ENCODE data around the gene TJP3.
"Not testable (repeated sequence)": the region's sequence is repeated elsewhere in the genome, so short reads cannot be mapped to it uniquely, and the experiment has no call there.

TJP3 gene

DNA sequence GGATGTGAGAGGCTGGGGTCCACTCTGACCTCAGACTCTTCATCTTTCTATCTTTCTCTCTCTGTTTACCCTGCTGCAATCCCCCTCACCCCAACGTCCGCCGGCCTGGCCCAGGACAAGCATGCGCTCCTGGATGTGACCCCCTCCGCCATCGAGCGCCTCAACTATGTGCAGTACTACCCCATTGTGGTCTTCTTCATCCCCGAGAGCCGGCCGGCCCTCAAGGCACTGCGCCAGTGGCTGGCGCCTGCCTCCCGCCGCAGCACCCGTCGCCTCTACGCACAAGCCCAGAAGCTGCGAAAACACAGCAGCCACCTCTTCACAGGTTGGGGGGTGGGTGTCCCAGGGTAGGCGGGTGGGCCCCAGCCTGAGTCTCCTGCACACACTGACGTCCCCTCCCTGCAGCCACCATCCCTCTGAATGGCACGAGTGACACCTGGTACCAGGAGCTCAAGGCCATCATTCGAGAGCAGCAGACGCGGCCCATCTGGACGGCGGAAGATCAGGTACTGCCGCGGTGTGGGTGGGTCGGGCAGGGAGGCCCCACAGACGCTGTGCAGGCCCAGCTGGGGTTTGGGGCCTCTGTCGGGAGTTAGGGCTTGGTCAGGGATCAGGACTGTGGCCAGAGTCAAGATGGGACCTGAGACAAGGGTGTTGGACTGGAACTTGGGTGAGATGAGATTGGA lies 38.3 kb downstream of the TJP3 start:
- DNase-seq = no peak

DNA sequence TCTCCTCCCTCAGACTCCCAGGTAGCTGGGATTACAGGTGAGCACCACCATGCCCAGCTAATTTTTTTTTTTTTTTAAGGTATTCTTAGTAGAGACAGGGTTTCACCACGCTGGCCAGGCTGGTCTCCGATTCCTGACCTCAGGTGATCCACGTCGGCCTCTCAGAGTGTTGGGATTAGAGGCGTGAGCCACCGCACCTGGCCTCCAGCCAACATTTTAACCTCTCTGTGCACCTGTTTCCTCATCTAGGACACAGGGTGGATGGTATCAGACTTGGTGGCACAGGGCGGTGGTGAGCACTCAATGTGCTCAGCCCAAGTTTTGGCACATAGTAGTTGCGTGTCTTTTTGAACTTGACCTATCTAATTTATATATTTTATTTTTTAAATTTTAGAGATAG lies 40.8 kb downstream of the TJP3 start:
- no peak for DNase-seq

DNA sequence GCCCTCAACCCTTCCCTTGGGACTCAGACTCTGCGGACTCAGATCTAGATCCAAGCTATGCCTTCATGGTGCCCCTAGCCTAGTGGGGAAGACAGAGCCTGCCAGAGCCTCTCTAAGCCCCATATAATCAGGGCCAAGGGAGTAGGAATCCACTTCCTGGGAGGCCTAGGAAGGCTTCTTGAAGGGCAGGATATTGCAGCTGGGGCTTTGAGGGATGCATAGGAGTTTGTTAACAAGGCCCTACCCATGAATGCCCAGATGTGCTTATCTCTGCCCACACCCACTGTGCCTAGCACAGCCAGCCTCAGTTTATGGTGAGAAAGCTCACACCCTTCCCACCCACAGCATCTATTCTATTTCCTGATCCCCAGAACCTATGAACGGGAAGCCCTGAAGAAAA lies 42.0 kb downstream of the TJP3 start:
- no peak for DNase-seq

DNA sequence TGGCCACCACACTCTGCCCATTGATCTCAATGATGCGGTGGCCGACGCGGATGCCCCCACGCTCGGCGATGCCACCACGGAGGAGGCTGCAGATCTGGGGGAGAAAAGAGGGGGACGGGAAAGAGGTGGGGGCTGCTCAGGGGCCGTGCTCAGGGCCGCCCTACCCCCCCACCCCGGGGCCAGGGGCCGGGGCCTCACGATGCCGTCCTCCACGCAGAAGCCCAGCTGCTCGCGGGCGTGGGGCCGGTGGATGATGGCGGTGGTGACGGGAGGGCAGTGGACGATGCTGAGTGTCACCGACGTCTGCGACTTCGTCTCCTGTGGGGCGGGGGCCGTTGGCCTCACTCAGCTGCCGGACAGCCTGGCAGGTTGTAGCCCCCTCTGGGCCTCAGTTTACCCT lies 43.1 kb downstream of the TJP3 start:
- no peak for DNase-seq

DNA sequence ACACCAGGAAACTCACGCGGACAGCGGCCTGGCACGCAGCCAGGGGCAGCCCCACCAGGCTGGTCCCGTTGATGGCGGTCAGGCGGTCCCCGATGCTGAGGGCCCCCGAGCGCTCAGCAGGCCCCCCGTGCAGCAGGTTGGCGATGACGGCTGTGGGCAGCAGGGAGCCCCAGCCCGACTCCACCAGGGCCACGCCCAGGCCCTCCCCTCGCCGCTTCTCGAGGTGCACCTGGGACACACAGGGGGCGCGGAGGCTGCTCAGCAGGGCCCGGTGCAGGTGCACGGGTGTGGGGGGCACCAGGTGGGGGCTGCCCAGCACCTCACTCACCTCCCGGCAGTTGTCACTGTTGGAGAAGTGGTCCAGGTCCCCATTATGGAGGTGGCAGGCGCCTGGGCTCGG lies 44.3 kb downstream of the TJP3 start:
- DNase-seq = no peak

DNA sequence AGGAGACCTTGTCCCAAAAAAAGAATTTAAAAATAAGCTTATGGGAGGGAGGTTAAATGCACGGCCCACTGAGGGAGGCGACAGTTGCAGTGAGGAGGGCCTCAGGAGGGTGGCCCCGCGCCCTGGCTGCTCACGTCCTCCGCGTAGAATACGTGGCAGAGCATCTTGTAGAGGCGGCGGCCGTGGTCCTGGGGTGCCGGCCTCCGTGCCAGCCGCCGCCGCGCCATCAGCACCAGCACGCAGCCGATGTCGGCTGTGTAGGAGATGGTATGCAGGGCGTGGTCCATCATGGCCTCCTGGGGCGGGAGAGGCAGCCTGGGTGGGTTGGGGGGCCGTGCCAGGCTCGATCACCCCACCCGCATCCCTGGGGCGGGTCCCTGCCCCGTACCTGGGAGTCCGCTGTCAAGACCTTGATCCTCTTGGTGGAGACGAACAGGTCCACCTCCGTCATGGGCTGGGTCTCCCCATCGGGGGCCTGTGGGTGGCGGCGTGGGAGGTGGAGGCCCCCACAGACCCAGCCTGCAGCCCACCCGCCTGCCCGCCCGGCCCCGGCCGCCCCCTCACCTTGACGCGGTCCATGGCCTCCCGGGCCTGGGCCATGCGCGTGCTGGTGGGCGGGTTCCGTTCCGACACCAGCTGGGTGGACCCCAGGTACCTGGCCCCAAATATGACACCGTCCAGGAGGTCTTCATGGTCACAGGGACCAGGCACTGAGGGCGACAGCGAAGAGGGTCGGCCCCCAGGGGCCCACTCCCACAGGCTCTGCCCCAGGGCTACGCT lies 45.6 kb downstream of the TJP3 start:
- DNase-seq = no peak

DNA sequence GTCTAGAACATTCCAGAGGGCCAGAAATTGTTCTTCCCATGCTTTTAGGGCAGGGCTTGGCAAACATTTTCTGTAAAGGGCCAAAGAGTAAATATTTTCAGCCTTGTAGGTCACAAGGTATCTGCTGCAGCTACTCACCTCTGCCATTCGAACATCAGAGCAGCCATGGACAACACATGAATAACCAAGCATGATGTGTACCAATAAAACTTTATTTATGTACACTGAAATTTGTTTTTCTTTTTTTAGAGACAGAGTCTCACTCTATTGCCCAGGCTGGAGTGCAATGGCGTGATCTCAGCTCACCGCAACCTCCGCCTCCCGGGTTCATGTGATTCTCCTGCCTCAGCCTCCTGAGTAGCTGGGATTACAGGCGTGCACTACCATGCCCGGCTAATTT lies 49.5 kb downstream of the TJP3 start:
- not testable (repeated sequence) for DNase-seq

DNA sequence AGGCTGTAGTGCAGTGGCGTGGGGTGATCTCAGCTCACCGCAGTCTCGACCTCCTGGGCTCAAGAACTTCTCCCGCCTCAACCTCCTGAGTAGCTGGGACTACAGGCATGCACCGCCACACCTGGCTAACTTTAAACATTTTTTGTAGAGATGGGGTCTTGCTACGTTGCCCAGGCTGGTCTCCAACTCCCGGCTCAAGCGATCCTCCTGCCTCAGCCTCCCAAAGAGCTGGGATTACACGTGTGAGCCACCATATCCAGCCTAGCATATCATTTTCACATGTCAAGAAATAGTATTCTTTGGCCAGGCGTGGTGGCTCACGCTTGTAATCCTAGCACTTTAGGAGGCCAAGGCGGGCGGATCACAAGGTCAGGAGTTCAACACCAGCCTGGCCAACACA lies 50.1 kb downstream of the TJP3 start:
- DNase-seq = not testable (repeated sequence)

DNA sequence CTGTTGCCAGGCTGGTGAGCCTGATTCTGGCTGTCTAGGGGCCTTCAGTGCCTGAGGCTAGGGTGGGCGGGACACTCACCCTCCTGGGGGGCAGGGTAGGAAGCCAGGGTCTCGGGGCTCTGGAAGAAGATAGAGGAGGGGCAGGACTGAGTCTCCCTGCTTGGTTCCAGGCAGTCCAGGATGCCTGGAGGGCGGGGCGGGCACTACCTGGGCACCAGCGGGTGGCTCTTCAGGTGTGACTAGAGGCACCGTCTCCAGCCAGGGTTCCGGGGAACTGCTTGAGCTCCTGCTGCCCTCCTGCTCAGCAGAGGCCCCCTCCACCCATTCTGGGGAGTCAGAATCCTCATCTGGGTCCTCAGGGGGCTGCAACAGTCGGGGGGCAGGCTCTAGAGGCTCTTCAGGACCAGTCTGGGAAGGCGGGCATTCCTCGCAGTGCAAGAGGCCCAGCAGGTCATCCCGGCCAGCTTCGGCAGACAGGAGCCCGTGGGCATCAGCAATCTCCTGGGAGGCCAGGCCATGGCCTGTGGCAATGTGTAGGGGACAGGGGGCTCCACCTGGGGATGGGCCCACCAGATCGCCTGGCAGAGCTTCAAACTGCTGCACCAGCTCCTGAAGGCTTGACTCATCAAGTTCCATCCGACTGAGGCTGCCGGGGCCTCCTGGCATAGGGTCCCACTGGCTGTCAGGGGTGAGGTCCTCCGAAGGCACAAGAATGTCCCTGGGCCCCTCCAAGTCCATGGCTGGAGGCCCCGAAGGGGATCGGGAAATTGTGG lies 51.5 kb downstream of the TJP3 start:
- DNase-seq = no peak

DNA sequence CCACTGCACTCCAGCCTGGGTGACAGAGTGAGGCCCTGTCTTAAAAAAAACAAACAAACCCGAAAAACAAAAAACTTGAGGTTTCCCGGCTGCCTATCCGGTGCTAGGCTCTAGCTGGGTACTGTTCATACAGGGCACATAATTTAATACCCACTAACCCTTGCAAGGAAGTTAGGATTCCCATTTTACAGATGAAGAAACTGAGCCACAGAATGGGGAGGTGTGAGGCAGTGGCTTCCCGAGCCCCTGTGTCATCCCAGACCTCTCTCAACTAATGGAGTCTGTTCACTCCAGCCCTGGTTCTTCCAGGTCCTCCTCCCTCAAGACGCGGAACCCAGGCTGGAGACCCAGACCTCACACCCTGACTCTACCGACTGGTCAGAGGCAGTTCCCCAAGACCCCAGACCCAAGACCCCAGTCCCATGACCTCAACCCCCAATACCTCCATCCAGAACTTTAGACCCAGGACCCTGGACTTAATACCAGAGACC lies 52.7 kb downstream of the TJP3 start:
- peak; percentile 18 for DNase-seq

DNA sequence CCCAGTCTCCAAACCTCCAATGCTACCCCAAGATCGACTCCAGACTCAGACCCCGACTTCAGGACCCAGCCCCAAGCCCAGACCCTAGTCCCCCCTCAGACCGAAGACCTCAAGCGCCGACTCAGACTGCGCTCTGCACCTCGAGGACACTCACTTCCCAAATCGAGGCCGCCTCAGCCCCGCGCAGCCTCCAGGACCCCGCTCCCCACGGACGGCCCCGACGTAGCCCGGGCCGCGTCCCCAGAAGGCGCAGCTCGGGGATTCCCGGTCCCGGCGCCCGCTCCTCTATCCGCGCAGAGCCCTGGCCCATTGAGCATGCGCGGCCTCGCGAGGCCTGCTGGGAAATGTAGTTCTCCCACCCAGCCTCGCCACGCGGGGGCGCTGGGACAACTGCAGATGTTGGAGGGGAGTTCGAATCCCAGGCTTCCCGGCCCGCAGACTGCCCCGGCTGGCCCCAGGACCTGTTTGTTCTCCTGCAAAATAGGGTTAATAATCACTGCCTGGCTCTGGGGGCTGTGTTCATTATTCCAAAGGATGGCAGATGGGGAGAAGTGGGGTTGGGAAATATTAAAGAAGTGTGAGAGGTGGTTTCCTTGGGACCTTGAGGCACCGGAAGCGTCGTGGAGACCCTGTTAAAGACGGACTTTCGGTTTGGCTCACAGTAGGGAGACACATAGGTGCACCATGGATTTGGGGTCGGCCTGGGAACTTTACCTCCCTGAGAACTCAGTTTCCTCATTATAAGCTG lies 53.4 kb downstream of the TJP3 start, which contains the start of gene APBA3:
Gene APBA3, minus strand, starts transcription at position 311 of the 748 bp plus-strand sequence. CDS start 1,428 bp downstream, outside the sequence.
- DNase-seq = peak; percentile 89

DNA sequence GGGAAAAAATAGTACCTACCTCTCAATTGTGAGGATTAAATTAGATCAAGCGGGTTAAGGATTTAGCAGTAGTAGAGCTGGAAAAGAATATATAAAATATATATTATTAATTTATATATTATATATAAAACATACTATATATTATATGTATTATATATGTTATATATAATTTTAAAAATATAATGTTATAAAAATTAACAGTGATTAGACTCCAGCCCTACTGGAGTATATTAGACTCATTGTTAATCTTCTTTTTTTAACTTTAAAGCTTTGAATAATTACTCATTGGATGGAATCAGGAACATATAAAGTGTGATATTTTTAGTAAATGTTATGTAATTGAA lies 53.9 kb downstream of the TJP3 start:
- no peak for DNase-seq

DNA sequence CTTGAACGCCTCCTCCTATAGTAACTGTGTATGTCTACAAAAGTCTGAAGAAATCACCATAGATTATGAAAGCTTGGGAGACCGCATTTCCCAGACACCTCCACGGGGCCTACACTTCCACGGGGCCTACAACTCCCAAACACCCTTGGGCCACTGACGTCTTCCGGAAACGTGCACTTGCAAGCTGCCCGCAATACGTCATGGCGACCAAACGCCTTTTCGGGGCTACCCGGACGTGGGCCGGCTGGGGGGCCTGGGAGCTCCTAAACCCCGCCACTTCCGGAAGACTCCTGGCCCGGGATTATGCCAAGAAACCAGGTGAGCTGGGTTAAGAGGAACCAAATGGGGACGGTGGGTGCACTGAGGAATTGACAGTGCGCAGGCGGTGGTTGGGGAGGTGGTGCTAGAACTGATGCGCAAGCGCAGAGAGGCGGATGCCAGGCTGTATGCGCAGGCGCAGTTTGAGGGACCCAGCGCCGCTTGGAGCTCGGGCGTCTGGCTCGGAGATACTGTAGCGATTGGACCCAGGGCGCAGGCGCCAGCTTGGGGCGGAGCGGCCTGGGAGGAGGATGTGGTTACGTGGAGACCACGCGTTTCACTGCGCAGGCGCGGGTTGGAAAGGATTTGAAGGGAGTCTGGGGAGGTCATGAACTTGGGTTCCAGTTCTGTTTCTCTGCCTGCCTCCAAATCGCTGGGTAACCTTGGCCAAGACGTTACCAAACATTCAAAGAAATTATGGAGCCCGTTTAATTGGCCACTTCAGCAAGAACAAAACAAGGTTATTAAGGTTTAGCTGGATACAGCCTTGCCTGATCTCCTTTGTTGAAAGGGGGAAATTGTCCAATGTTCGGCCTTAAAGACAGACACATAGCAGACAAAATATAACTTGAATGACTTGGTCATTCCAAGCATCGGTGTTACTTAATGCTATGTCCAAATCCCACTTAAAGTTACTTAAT lies 54.6 kb downstream of the TJP3 start, which contains the start of gene MRPL54:
Gene MRPL54, plus strand, starts transcription at position 182 of the 959 bp plus-strand sequence. Its CDS starts 19 bp downstream, at position 201.
- peak; percentile 99 for DNase-seq

DNA sequence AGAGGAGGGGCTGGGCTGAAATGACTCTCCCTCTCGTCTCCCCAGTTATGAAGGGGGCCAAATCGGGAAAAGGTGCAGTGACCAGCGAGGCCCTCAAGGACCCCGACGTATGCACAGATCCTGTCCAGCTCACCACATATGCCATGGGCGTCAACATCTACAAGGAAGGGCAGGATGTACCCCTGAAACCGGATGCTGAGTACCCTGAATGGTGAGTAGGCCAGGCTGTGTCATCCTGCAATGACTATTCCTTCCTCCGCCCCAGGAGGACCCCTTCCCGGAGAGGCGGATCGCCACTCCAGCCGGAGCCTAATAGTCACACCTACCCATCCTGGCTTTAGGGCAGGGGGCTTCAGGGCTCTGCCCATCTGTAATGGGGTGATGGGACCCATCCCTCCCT lies 56.9 kb downstream of the TJP3 start:
- DNase-seq = no peak

DNA sequence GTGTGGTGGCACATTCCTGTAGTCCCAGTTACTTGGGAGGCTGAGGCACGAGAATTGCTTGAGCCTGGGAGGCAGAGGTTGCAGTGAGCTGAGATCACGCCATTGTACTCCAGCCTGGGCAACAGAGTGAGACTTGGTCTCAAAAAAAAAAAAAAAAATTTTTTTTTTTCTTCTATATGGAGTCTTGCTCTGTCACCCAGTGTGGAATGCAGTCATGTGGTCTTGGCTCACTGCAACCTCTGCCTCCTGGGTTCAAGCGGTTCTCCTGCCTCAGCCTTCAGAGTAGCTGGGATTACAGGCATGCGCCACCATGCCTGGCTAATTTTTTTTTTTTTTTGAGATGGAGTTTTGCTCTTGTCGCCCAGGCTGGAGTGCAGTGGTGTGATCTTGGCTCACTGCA lies 57.6 kb downstream of the TJP3 start:
- DNase-seq = peak; percentile 40

DNA sequence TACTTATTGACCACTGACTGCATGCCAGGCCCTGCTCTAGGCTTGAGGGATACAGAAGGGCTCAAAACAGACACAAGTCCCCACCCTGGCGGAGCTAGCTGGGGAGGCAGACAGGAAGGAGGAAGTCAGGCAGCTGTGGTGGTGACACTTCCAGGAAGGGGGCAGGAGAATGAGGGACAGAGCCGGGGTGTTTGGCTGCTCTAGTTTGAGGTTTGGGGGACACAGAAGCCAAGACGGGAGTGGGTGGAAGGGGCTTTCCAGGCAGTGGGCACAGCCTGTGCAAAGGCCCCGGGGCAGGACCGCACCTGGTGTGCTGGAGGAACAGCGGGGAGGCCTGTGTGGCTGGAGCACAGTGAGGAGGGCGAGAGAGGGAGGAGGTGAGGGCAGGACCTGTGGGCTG lies 58.3 kb downstream of the TJP3 start:
- no peak for DNase-seq

DNA sequence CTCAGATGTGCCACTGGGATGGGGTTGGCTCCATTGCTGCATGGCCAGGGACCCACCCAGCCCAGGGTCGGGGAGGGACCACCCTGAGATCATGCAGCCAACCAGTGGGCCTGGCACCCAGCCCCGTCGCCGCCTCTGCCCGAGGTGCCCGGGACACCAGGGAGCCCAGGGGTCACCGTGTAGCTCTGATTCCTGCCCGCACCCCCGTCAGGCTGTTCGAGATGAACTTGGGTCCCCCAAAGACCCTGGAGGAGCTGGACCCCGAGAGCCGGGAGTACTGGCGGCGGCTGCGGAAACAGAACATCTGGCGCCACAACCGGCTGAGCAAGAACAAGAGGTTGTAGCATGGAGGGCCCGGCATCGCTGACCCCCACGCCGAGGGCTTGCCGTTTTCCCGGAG lies 58.9 kb downstream of the TJP3 start:
- DNase-seq = no peak

DNA sequence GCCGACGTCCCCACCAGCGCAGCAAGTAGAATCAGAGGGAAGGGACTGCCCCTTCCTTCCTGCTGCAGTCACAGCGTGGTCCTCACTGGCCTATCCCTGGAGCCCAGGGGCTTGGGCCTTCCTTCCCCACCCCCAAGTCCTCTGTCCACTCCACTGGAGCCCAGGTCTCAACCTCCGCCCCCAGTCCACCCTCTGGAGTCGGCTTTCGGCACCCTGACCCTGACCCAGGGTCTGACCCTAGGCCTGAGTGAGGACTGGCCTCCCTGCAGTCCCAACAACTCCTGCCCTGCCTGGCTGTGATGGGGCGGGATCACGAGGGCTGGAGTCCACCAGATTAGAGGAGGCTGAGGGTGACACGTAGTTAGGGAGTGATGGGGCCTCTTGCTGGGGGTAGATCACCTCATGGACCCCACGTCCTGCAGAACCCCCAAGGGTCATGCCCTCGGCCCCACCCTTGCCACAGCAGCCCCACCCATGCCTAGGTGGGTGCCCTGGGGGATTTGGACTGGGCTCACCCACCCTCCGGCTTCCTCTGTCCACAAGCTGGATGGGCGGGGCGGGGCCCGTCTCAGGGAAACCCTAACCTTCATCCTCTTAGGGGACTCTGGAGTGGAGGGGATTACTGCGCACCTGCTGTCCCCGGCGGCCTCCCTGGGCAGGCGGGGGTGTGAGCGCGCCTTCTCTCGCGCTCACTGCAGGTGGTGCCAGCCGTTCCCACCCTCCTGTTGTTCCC lies 60.0 kb downstream of the TJP3 start:
- DNase-seq = no peak

DNA sequence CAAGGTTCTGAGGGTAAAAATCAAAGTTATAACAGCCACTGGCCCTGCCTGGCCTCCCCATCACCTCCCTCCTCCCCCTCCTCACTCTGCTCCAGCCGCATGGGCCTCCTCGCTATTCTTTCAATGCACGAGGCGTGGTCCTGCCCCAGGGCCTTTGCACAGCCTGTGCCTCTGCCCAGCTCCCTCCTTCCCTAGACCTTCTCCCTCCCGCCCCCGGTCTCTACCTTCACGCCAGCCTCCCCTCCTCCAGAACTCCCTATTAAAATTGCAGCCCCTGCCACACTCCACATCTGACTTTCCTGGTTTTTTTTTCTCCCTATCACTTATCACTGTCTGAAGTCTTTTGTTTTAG lies 60.5 kb downstream of the TJP3 start:
- DNase-seq = no peak

DNA sequence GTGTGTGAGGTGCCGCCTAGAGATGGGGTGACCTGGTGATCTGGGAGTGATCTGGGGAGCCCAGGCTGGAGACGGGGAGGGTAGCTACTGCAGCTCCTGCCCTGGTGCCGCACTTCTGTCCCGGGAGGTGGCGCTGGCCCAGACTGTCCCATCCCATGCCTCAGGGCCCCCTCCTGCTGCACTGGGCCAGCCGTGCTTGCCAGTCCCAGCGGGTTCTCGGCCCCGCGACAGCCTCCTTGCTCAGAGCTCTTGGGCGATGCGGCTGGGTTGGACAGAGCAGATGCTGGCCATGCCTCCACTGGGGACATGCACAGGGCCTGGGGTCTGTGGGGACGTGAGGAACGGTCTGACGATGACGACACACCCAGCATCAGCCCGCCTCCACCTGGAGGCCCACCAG lies 61.3 kb downstream of the TJP3 start:
- no peak for DNase-seq
